Endothelial cell of umbilical vein (primary cell): ENCODE results near the gene ZNF354C.

Experiments
- JUN ChIP-seq: IDR thresholded peaks from 2 replicates; pipeline ENCODE4 v1.6.1; 2011; ENCODE audit warnings: borderline replicate concordance, low read depth; ENCODE audit not compliant: insufficient read length, insufficient read depth
- POLR2A ChIP-seq: IDR thresholded peaks from 2 replicates; pipeline ENCODE4 v1.6.1; 2012; ENCODE audit warnings: low read depth, mild to moderate bottlenecking, control low read depth, low read length
- TF ChIP-seq, protein P1 (sequence below), 2 donors: IDR thresholded peaks; 1 replicate in 1 of 2; 2 replicates in 1 of 2; pipeline ENCODE4 v1.5.1; 2011; ENCODE audit warnings: low read length in 2 of 2, mild to moderate bottlenecking in 2 of 2, moderate library complexity in 2 of 2, control low read depth in 1 of 2, inconsistent platforms in 1 of 2, low read depth in 1 of 2; ENCODE audit not compliant: insufficient read depth in 1 of 2; ENCODE audit errors: extremely low read depth in 1 of 2

DNA sequence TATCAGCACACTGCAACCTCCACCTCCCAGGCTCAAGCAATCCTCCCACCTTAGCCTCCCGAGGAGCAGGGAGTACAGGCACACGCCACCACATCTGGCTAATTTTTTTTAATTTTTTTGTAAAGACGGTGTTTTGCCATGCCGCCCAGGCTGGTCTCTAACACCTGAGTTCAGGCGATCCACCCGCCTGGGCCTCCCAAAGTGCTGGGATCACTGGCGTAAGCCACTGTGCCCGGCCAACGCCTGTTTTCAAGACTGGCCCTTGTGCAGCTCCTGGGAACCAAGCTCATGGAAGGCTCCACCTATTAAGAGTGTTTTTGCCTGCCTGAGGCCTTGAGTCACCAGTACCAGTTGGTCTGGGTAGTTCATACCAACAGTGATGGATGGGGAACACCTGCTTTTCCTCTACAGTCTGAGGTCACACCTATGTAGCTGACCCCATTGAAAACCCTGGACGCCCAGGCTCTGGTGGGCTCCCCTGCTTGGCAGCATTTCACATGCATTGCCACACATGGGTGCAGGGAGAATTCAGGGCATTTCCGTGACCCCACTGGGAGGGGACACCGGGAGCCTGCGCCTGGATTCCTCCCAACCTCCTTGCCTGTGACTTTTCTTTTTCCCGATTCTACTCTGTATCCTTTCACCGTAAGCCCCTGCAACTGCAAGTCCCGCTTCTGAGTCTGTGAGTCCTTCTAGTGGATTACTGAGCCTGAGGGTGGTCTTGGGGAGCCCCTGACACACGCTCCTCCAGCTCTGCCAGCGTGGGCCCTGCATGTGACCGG lies 63.5 kb downstream of the ZNF354C start:
- TF ChIP-seq, protein P1, sequence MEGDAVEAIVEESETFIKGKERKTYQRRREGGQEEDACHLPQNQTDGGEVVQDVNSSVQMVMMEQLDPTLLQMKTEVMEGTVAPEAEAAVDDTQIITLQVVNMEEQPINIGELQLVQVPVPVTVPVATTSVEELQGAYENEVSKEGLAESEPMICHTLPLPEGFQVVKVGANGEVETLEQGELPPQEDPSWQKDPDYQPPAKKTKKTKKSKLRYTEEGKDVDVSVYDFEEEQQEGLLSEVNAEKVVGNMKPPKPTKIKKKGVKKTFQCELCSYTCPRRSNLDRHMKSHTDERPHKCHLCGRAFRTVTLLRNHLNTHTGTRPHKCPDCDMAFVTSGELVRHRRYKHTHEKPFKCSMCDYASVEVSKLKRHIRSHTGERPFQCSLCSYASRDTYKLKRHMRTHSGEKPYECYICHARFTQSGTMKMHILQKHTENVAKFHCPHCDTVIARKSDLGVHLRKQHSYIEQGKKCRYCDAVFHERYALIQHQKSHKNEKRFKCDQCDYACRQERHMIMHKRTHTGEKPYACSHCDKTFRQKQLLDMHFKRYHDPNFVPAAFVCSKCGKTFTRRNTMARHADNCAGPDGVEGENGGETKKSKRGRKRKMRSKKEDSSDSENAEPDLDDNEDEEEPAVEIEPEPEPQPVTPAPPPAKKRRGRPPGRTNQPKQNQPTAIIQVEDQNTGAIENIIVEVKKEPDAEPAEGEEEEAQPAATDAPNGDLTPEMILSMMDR (IDR thresholded peaks at IDR 0.05; ENCODE audit: extremely low read depth in 1 of 2, insufficient read depth in 1 of 2, low read depth in 1 of 2, low read length in 2 of 2) = no peak
- TF ChIP-seq POLR2A (no peak), JUN (no peak)
